DND-41 (cell line): ENCODE measurements around the gene CSE1L.
A peak's percentile ranks its signal among the peaks of the same experiment; 100 is the strongest.

Experiments
- ATAC-seq: fragments of 200-7000 bp; cut with Tn5 transposase; 3 replicates; pipeline ENCODE4 v1.9.1; 2021; ENCODE audit warnings: low read depth; ENCODE audit not compliant: insufficient read depth
- DNase-seq: peaks from one replicate; pipeline ENCODE4 v3.0.0-alpha.2; 2020
- H2AFZ ChIP-seq: 2 replicates; pipeline ENCODE4 v1.6.0; 2012; ENCODE audit warnings: low read depth, low read length
- H3K27ac ChIP-seq: 2 replicates; pipeline ENCODE4 v1.5.1; 2012; ENCODE audit warnings: low read length, inconsistent platforms
- H3K27me3 ChIP-seq: fragments of 200-600 bp; sonication (generic); 2 replicates; pipeline ENCODE4 v1.6.0; 2012; ENCODE audit warnings: low read length, mild to moderate bottlenecking, inconsistent platforms; ENCODE audit not compliant: insufficient read depth, poor library complexity
- H3K36me3 ChIP-seq: 2 replicates; pipeline ENCODE4 v1.5.1; 2012; ENCODE audit warnings: low read length, inconsistent platforms; ENCODE audit not compliant: insufficient read depth
- H3K4me1 ChIP-seq: 2 replicates; pipeline ENCODE4 v1.5.1; 2012; ENCODE audit warnings: mild to moderate bottlenecking, low read length; ENCODE audit not compliant: insufficient read depth
- H3K4me2 ChIP-seq: 2 replicates; pipeline ENCODE4 v1.6.0; 2012; ENCODE audit warnings: mild to moderate bottlenecking, moderate library complexity, low read length, inconsistent platforms; ENCODE audit not compliant: insufficient read depth
- H3K4me3 ChIP-seq, 2 experiments: fragments of 200-600 bp in 1 of 2; shearing (Covaris generic) in 1 of 2; 2 replicates each; pipeline ENCODE4 v1.5.1; 2012 to 2016; ENCODE audit warnings: inconsistent platforms in 2 of 2, low read length in 2 of 2, mild to moderate bottlenecking in 2 of 2, low read depth in 1 of 2, moderate library complexity in 1 of 2
- H3K79me2 ChIP-seq: 2 replicates; pipeline ENCODE4 v1.6.0; 2012; ENCODE audit warnings: low read length, inconsistent platforms; ENCODE audit not compliant: insufficient read depth
- H3K9ac ChIP-seq: 2 replicates; pipeline ENCODE4 v1.6.0; 2012; ENCODE audit warnings: low read depth, mild to moderate bottlenecking, inconsistent platforms, low read length, moderate library complexity
- H3K9me3 ChIP-seq: 2 replicates; pipeline ENCODE4 v1.5.1; 2012; ENCODE audit warnings: low read length, moderate library complexity, mild to moderate bottlenecking, inconsistent platforms; ENCODE audit not compliant: insufficient read depth, severe bottlenecking
- H4K20me1 ChIP-seq: 2 replicates; pipeline ENCODE4 v1.6.0; 2012; ENCODE audit warnings: low read length; ENCODE audit not compliant: insufficient read depth
- CTCF ChIP-seq: IDR thresholded peaks from 2 replicates; pipeline ENCODE4 v1.5.1; 2012; ENCODE audit warnings: borderline replicate concordance, low read length, moderate library complexity, mild to moderate bottlenecking; ENCODE audit not compliant: poor library complexity, severe bottlenecking; ENCODE audit errors: extremely low read depth
- EZH2 ChIP-seq: IDR thresholded peaks from 3 replicates; pipeline ENCODE4 v1.6.1; 2012; ENCODE audit warnings: borderline replicate concordance, low read depth, mild to moderate bottlenecking, moderate library complexity, low read length, inconsistent platforms; ENCODE audit not compliant: severe bottlenecking

Gene CSE1L

GRCh38 chr20:49034070-49034732 is 11.9 kb upstream of the CSE1L start:
- TF ChIP-seq CTCF (no peak), EZH2 (no peak)
- H3K4me1 ChIP-seq = peaks cover 11% of the 10 kb centered on the region
- peaks cover 52% of the 10 kb centered on the region for H3K36me3 ChIP-seq
- H3K9ac ChIP-seq = no peak overlapping the region
- DNase-seq (no peak), ATAC-seq (no peak)
- H3K4me2 ChIP-seq = no peak overlapping the region
- no peak overlapping the region for H3K27ac ChIP-seq
- H4K20me1 ChIP-seq = peaks cover 4% of the 10 kb centered on the region; the same call in 1 of the 2 replicates
- no peaks in the 10 kb centered on the region for H3K79me2 ChIP-seq
- no peaks in the 10 kb centered on the region for H3K27me3 ChIP-seq
- H2AFZ ChIP-seq = no peak overlapping the region
- H3K4me3 ChIP-seq = no peak overlapping the region
- no peaks in the 10 kb centered on the region for H3K9me3 ChIP-seq

- no peak overlapping the region for H3K9ac ChIP-seq
- no peaks in the 10 kb centered on the region for H3K27me3 ChIP-seq
- H3K27ac ChIP-seq = 0 out of 2 replicates have a peak overlapping the region, but pooled peaks have one; percentile 32
- TF ChIP-seq EZH2 = no peak
- TF ChIP-seq CTCF = no peak
- H2AFZ ChIP-seq = no peak overlapping the region
- H3K4me2 ChIP-seq = no peak overlapping the region
- H3K36me3 ChIP-seq = peaks cover 24% of the 10 kb centered on the region
- peaks cover 11% of the 10 kb centered on the region for H3K4me1 ChIP-seq
- H3K79me2 ChIP-seq = no peaks in the 10 kb centered on the region
- H3K9me3 ChIP-seq = no peaks in the 10 kb centered on the region
- peaks cover 4% of the 10 kb centered on the region; the same call in 1 of the 2 replicates for H4K20me1 ChIP-seq
- H3K4me3 ChIP-seq = no peak overlapping the region
- DNase-seq (no peak), ATAC-seq (peak; percentile 66)
Measured at GRCh38 chr20:49037962-49038387, 8.1 kb upstream of the CSE1L start.

GRCh38 chr20:49039854-49040253 is 6.3 kb upstream of the CSE1L start:
- no peaks in the 10 kb centered on the region for H4K20me1 ChIP-seq
- no peak overlapping the region for H3K4me3 ChIP-seq
- H2AFZ ChIP-seq = no peak overlapping the region
- peaks cover 5% of the 10 kb centered on the region for H3K36me3 ChIP-seq
- ATAC-seq (no peak), DNase-seq (no peak)
- H3K4me1 ChIP-seq = peaks cover 12% of the 10 kb centered on the region
- H3K27me3 ChIP-seq = no peaks in the 10 kb centered on the region
- no peak overlapping the region for H3K9ac ChIP-seq
- no peaks in the 10 kb centered on the region for H3K9me3 ChIP-seq
- no peak for TF ChIP-seq EZH2
- no peak for TF ChIP-seq CTCF
- H3K27ac ChIP-seq = no peak overlapping the region
- no peaks in the 10 kb centered on the region for H3K79me2 ChIP-seq
- H3K4me2 ChIP-seq = no peak overlapping the region

GRCh38 chr20:49043000-49043399 is 3.1 kb upstream of the CSE1L start:
- H3K9ac ChIP-seq = no peak overlapping the region

More at GRCh38 chr20:49043000-49043399, 3.1 kb upstream of the CSE1L start:
- TF ChIP-seq CTCF (no peak), EZH2 (no peak)
- H3K27me3 ChIP-seq = no peaks in the 10 kb centered on the region
- H3K4me1 ChIP-seq = peaks cover 26% of the 10 kb centered on the region
- H3K27ac ChIP-seq = no peak overlapping the region
- H2AFZ ChIP-seq = no peak overlapping the region
- peaks cover 24% of the 10 kb centered on the region for H3K79me2 ChIP-seq
- peaks cover 11% of the 10 kb centered on the region for H3K36me3 ChIP-seq
- ATAC-seq (no peak), DNase-seq (no peak)
- H3K9me3 ChIP-seq = no peaks in the 10 kb centered on the region
- no peak overlapping the region for H3K4me3 ChIP-seq
- H3K4me2 ChIP-seq = no peak overlapping the region
- peaks cover 11% of the 10 kb centered on the region for H4K20me1 ChIP-seq
